MV-4-11 (cell line): ENCODE data around the gene CD2BP2.
"Not testable (repeated sequence)": the region's sequence is repeated elsewhere in the genome, so short reads cannot be mapped to it uniquely, and the experiment has no call there.

ENCODE experiments used
- DNase-seq: peaks from one replicate; lab custom pipeline; 2025; lab: John Stamatoyannopoulos, UW

Gene CD2BP2

DNA sequence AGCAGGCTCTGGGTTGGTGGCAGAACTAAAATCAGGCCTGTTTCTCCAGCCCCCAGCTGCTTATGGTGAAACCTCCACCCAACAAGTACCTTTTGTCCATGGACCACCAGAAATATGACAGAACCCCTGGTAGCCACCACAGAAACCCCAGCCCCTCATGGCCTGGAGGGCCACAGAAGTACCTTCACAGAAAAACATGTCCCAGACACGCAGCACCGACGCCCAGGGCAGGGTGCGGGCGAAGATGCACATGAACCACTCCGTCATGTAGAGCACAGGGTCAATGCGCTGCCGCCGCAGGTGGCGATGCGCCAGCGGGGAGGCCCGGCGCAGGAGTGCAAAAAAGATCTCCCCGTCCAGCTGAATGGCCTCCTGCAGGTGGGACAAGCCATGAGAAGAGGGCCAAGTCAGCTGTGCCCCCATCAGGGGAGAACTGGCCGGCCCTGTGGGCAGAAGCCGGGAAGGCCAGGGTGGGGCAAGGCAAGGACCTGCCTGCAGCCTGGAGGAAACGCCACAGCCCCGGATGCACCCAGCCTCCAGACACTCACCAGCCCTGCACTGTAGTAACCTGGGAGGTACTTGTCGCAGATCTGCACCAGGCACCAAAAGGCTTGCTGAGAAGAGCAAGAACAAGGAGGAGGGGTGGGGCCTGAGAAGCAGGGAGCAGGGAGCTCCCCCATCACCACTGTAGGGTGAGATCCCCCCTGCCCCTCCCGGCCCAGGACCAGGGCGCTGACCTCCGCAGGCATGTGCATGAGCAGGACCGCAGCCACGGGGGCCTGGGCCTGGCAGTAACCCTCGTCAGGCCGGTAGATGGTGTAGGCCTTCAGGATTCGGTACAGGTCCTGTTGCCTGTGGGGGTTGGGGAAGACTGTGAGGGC lies 4.1 kb upstream of the CD2BP2 start:
- DNase-seq, result no peak

DNA sequence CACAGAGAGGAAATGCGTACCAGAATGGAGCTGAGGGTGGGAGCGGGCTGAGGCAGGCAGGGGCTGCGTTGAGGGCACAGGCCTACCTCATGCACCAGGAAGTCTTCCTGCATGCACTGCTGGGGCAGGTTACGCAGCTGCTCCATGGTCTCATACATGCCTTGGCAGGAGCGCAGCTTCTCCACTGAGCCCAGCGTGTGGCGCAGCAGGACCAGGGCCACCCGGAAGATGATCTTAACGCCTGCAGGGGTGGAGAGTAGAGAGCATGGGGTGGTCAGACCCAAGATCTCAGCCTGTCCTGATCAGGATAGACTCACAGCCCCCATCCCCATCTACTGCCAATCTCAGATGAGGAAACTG lies 3.4 kb upstream of the CD2BP2 start:
- DNase-seq, result no peak

DNA sequence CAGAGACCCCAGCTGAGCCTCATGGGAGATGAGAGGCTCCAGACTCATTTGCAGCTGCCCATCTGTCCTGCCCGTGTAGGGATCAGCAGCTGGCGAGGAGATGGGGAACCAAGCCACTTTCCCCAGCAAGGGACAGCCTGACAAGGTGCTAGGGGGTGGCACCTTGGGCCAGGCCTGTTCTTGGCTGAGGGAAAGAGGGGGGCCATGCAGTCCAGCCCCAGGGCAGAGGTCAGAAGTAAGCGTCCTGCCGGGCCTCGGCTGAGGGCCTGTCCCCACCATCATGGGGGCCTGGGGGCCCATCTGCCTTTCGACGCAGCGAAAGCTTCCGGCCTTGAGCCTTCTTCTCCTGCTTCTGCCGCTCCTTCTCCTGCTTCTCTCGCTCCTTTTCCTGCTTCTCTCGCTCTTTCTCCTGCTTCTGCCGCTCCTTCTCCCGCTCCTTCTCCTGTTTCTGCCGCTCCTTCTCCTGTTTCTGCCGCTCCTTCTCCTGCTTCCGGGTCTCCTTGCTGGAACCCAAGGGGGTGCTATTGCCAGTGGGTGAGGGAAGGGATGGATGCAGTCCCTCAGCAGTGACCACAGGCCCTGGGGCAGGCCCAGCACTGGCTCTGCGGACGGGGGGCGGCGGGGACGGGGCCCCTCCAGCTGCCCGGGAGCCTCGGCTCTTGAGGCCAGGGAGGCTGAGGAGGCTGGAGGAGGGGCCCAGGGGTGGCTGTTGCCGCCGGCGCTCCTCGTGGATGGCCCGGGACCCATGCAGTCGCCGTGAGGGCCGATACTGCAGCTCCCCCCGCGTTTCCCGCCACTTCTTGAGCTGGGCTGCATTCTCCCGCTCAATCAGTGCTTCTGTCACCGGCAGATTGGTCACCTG lies 2.8 kb upstream of the CD2BP2 start:
- no peak for DNase-seq

DNA sequence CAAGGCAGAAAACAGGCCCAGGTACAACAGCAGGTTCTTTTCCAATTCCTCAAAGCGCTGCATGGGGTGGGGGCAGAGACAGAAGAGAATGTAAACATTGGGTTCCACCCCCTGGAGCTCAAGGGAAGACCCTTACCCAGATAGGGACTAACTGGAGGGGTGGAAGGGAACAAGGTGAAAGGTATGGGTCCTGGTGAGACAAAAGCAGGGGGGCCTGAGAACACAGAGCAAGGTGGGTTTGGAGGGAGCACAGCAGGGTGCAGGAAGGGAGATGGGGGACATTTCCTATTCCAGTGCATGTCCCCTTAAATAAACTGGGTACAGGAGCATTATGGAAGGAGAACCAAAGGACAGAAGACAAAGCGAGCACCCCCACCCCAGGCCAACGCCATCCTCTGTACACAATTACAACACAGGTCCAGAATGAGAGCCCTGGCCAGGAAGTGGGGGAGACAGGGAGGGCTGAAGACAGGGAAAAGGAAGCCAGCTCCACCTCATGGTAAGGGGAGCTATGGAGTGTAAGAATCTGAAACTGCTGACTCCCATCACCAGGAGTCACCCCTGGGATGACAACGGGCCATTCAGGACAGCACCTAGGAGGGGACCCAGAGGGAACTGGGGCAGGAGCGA lies 2.1 kb upstream of the CD2BP2 start:
- no peak for DNase-seq

DNA sequence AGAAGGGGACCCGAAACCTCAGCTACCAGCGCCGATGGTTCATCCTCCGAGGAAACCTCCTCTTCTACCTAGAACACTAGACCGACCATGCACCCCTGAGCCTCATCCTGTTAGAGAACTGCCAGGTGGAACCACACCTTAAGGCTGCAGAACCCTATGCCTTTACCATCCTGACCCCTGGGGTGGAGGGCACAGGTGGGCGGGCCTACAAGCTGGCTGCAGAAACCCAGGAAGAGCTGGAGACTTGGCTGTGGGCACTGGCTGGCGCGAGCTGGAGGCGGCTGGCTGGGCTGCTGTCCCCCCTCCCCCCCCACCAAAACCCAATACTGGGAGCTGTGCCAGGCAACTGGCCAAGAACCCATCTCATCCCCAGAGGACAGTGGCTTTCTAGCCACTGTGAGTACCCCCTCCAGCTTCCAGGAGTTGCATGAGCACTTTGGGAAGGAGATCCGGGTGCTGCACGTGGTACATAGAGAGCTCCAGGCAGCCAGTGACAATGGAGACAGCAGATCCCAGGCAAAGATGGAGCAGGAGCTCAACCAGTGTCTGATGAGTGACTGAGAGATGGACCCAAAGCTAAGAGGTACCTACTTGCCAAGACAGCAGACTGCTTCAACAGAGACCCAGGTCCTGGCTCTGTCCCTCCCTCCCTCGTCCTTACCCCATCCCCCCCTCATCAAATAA lies 1.4 kb upstream of the CD2BP2 start:
- no peak for DNase-seq

DNA sequence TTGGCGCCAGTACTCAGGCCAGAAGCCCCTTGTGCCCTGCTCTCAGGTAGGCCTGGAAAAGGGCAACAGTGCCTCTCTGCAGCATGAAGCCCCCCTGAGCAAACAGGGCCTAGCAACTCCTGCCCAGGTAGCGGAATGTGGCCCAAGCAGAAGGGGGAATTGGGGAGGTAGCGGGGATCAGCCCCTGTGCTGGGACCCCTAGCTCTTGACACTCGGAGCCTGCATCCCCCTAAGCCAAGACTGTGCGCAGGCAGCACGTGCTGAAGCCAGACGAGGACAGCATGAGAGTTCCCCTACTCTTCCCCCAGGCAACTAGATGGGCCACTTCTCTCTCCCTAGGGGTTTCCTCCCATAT lies 823 bp upstream of the CD2BP2 start:
- DNase-seq, result no peak

DNA sequence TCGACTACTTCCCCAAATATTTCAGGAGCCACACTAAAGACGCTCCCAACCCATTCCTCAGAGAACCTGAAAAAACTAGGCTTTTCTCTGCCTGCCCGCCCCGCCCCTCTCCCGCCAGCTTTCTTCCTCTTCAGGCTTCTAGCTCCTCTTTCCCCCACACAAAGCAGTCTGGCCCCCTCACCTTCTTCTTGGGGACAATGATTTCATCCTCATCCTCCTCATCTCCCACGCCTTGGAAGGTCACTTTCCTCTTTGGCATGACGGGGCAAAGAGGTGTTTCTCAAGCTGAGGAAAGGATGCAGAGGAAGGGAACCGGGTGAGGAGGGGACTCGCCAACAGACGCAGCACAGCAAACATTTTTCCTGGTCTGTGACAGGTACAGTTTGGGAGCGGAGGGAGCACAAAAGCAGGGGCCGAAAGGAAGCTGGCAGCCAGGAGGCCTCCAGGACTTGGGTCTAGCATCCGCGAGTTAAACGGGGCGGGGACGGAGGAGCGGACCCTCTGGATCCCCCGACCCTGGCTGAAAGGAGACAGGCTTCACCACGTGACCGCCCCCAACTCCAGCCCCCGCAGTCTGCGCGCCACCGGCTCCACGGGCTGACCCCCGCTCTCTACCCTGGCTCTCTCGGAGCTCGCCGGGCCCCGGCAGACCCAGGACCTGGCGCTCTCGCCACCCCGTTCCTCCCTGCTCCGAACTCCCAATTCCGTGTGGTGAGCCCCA lies 525 bp downstream of the CD2BP2 start:
- no peak for DNase-seq

DNA sequence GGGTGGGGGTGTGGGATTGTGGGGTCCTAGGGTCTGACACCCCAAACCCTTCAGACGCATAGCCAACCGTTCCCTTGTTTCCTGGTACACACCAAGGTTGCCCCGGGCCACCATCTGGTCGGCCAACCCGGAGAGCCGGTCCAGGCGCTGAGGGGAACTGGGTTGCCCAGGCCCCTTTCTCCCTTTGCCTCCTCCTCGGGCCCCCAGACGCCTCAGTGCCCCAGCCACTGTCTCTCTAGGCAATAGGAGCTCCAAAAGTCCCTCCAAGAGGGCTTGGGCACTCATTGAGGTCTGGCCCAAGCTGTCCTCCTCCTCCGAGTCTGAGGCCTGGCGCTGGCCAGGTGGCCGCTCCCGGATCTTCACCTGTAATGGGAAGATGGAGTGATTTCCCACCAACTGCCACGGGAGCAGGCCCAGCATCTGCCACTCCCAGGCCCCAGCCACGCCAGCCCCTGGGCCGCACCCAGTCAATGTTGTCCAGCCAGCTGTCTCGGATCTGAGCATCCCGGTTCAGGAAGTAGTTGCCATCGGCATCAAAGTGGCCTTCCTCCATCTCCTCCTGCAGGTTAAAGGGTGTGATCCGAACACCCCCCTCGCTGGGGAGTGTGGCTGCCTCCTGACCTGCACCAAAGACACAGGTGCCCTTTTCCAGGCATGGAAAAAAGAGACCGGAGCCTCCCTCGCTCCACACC lies 1.5 kb downstream of the CD2BP2 start:
- no peak for DNase-seq

DNA sequence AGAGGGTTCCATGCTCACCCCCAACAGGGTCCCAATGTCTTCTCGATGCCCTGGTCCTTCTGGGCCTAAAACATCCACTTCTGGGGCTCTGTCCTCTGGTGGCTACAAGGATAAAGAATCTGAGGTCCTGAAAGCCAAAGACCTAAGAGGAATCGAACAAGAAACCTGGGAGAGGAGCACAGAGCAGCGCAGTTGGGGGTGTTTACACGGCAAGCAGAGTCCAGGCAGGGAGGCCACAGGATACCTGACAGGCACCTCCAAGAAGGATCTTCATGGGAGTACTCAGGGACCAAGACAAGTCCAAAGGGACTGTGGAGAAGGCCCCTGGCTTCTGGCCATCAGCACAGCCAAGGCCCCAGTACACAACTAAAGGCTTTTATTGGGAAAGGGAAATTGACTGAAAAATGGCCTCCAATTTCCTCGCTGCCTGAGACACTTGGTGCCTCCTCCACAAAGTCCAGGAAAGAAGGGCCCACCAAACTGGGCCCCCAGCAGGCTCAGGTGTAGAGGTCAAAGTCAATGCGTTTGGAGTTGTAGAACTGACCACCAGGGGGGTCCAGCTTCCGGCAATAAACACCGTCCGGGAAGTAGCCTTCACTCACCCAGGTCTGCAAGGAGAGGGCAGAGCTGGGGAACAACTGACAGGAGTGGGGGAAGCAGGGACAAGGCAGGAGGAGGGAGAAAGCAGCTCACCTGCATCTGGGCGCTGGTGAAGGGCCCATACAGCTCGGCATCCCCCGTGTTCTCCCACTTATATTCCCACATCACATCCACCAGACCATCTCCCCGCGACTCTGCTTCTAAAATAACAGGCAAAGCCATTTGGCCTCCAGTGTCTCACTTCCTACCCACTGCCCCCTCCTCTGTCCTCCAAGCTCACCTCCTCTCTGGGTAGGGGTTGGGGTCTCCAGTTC lies 2.4 kb downstream of the CD2BP2 start:
- no peak for DNase-seq

DNA sequence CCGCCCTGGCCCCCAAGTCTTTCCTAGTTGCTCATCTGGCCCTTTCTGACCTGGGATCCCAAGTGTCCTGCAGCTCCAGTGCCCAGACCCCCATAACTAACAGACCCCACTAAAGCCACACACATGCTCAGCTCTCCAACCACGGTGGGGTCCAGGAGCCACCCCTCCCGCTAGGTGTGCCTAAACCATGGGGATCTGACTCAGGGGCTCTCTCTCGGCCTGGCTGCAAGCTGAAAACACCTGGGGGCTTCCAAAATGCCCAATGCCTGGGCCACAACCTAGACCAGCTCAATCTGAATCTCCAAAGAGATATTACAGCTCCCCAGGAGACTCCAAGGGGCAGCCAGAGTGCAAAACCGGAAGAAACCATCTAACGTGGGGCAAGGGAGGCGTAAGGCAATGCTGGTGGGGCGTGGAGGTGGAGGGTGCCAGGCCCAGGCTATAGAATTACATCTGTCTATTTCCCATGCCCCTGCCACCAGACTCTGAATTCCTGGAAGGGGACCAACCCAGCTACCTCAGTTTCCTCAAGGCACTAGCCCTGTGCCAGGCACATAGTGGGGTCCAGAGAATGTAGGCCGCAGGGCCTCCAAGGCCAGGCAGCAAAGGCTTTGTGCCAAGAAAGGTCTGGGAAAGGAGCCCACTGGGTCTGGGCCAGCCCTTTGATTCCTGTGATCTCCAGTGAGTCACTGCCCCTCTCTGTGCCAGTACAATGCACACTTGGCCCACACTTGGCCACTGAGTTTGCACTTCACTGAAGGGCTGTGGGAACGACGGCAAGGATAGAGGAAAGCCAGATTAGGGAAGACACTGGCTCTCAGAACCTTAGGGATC lies 3.3 kb downstream of the CD2BP2 start:
- no peak for DNase-seq

DNA sequence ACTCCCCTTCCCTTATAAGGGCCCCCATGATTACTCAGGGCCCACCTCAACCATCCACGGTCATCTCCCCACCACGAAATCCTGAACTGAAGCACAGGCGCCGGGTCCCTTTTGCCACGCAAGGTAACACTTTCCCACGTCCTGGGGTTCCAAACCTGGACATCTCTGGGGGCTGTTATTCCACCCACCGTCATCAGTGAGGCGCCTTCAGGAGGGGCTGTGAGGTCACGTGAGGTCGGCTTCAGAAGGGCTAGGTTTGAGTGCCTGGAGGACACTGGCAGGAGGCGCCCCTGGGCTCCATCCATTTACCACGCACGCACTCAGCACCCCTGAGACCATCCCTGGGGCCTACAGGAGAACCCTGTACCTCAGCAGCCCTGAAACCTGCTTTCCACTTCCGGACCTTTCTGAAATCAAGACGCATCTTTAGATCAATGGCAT lies 4.1 kb downstream of the CD2BP2 start:
- DNase-seq, result no peak

DNA sequence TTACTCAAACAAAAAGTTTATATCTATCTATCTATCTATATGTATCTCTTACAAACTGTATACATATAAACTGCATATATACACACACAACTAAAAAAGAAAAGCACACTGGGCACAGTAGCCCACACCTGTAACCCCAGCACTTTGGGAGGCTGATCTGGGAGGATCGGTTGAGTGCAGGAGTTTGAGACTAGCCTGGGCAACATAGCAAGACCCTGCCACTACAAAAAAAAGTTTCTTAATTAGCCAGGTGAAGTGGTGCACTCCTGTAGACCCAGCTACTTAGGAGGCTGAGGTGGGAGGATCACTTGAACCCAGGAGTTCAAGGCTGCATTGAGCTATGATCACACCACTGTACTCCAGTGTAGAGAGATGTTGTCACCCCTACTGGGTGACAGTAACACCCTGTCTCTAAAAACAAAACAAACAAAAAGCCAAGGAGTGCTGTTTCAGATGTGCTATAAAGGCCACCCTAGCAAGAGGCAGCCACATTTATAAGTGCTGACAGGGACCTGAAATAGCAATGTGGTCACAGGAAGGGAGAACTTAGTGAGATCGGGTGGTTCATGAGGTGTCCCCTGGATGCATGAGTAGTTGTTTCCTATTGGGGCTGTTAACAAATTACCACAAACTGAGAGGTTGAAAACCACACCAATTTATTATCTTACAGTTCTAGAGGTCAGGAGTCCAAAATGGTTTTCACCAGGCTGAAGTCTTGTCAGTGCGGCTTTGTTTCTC lies 4.8 kb downstream of the CD2BP2 start:
- DNase-seq, result peak; percentile 87

DNA sequence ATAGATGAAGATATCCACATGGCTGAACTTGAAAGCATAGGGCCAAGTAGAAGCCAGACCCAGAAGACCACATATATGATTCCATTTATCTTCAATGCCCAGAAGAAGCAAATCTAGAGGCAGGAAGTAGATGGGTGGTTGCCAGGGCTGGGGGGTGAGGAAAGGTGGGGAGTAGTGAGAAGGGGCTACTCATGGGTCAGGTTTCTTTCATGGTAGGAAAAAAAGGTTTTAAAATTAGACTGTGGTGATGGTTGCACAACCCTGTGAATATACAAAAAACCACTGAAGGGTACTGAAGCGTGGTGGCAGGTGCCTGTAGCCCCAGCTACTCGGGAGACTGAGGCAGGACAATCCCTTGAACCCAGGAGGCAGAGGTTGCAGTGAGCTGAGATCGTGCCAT lies 5.4 kb downstream of the CD2BP2 start:
- peak; percentile 20 for DNase-seq

DNA sequence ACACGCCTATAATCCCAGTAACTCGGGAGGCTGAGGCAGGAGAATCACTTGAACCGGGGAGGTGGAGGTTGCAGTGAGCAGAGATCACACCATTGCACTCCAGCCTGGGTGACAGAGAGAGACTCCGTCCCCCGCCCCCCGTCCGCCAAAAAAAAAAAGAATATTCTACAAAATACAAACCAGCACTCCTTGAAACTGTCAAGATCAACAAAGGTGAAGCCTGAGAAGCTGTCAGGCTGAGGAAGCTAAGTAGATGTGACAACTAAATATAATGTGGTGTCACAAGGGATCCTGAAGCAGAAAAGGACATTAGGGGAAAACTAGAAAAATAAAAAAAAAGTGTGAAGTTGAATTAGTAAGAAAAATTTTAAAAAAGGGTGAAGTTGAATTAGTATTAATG lies 6.2 kb downstream of the CD2BP2 start:
- no peak for DNase-seq

DNA sequence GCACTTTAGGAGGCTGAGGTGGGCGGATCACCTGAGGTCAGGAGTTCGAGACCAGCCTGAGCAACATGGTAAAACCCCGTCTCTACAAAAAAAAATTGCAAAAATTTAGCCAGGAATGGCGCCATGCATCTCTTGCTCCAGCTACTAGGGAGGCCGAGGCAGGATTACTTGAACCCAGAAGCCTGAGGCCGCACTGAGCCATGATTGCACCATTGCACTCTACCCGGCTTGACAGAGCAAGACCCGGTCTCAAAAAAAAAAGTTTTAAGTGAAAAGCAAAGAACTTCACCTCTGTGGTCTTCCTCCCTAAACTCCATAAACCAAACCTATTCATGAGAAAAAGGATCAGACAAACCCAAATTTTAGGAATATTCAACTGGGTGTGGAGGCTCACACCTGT lies 7.0 kb downstream of the CD2BP2 start:
- DNase-seq, result no peak

DNA sequence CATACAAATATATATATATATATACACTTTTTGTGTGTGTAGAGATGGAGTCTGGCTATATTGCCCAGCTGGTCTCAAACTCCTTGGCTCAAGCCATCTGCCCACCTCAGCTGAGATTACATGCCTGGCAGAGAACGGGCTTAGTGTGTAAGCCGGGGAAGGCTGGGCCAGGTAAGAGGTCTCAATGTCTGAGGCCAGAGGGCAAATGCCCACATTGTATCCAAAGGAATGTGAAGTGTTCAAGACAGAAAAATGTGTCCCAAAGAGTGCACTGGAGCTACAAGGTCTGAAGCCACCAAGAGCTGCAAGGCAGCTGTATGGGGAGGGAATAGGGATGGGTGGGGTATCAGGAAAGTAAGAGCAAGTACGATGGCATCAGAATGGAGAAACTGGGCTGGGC lies 8.8 kb downstream of the CD2BP2 start:
- no peak for DNase-seq

DNA sequence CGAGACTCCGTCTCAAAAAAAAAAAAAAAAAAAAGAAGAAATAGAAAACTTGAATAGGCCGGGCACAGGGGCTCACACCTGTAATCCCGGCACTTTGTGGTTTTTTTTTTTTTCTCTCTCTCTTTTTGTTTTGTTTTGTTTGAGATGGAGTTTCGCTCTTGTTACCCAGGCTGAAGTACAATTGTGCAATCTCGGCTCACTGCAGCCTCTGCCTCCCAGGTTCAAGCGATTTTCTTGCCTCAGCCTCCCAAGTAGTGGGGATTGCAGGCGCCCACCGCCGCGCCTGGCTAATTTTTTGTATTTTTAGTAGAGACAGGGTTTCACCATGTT lies 11.7 kb downstream of the CD2BP2 start:
- DNase-seq, result not testable (repeated sequence)

DNA sequence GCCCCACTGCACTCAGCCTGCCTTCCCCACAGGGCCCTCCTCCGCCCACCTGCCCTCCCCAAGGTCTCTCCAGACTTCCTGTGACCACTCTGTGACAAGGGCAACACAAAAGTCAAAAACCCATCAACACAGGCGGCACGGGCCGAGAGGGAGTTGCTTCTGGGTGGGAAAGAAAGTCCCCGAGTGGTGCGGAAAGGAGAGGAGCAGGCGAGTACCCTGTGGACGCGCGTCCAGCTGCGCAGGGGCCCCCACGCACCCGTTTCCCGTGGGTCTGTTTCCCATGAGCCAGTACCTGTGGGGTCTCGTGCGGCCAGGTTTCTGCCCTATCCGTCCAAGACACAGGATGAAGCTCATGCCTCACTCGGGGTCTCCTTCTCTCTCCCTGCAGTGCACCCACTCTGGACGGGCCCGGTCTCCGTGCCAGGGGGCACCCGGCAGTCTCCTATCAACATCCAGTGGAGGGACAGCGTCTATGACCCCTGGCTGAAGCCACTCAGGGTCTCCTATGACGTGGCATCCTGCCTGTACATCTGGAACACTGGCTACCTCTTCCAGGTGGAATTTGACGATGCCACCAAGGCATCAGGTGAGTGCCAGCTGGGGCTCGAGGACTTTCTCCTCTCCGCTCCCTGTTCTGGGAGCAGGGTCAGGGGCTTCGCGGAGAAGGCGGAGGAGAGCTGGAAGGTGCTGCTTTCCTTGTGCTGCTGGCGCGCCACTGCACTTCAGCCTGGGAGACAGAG lies 12.2 kb downstream of the CD2BP2 start:
- DNase-seq, result no peak
